Left lung (tissue), 10 donors: Measurements from ENCODE around the gene TNF. TPM values are rescaled to one million over a fixed set of nuclear protein-coding genes. Genes with fewer than 3 reads are reported as not detected.

Experiments used
- ATAC-seq: fragments of 200-7000 bp; cut with Tn5 transposase; one replicate; pipeline ENCODE4 v1.9.1; 2020; ENCODE audit warnings: moderate library complexity
- DNase-seq, 4 donors: peaks; one replicate each; pipeline ENCODE4 v3.0.0-alpha.2; 2013 to 2020
- H3K27ac ChIP-seq, 2 donors: fragments of 200-600 bp; sonication (generic) in 1 of 2; one replicate each; pipeline versions ENCODE4 v1.5.0 to v1.8.0; 2020 to 2021
- H3K27me3 ChIP-seq, 2 donors: fragments of 200-600 bp; sonication (generic) in 1 of 2; one replicate each; pipeline versions ENCODE4 v1.5.0 to v1.8.0; 2020 to 2021
- H3K36me3 ChIP-seq, 2 donors: fragments of 200-600 bp; sonication (generic) in 1 of 2; one replicate each; pipeline versions ENCODE4 v1.5.0 to v1.8.0; 2020 to 2021
- H3K4me1 ChIP-seq, 2 donors: fragments of 200-600 bp; one replicate each; pipeline ENCODE4 v1.8.0; 2021
- H3K4me3 ChIP-seq, 2 donors: fragments of 200-600 bp; sonication (generic) in 1 of 2; one replicate each; pipeline versions ENCODE4 v1.5.0 to v1.8.0; 2020 to 2021; ENCODE audit warnings: mild to moderate bottlenecking in 1 of 2
- H3K9me3 ChIP-seq, 2 donors: fragments of 200-600 bp; sonication (generic) in 1 of 2; one replicate each; pipeline versions ENCODE4 v1.5.0 to v1.8.0; 2020 to 2021
- intact Hi-C, 2 donors: fragments of 100-400 bp; cut with DNase I; formaldehyde crosslinking; loops; one replicate each; pipeline versions ENCODE4 v1.11.2 to v1.14.2; 2022
- polyA plus RNA-seq, 6 donors: library from polyadenylated mRNA; unstranded; fragments of 120-200 nt; gene quantifications; one replicate each; pipeline ENCODE4 v1.2.1, GENCODE V29; 2013; ENCODE audit not compliant: insufficient read length in 6 of 6
- total RNA-seq, 2 donors: library from RNA; stranded (reverse); fragmentation: NEBNext Ultra II Directional; extraction: Animal tissue kit (Norgen Biotek cat#: 25700); gene quantifications; one replicate each; pipeline ENCODE4 v1.2.1, GENCODE V29; 2021
- TF ChIP-seq, protein P1 (sequence below), 2 donors: fragments of 200-600 bp; sonication (generic) in 1 of 2; IDR thresholded peaks; one replicate each; pipeline versions ENCODE4 v1.5.0 to v1.8.0; 2021; ENCODE audit warnings: antibody characterized with exemption in 2 of 2
- donor health status: DM: no; HTN: yes; CAD: no.
- donor health status: DM: no; HTN: no; CAD: no.

The TNF gene
- total and polyA plus RNA-seq, 8 donors: 0.19 to 10.4 (median 0.29) TPM; not detected in 1

DNA sequence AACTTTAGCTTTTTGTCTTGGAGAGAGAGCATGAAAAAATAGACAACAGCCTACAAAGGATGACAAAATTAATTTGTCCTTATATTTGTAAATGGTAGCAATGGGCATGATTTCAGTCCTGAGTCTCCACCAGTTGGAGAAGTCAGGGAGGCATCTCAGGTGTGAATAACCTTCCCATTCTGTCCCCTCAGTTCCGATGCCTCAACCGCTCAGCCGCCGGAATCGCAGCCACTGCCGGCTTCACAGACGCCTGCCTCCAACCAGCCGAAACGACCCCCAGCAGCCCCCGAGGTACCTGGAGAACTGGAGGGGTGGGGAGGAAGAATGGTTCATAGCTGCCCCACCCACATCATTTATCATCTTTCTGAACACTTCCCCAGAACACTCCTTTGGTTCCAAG, 48.7 kb downstream of the TNF start:
- peaks cover 17 to 35% of the 10 kb centered on the region in 2 donors for H3K4me1 ChIP-seq
- intact Hi-C loops: no loop called here
- TF ChIP-seq, protein P1, sequence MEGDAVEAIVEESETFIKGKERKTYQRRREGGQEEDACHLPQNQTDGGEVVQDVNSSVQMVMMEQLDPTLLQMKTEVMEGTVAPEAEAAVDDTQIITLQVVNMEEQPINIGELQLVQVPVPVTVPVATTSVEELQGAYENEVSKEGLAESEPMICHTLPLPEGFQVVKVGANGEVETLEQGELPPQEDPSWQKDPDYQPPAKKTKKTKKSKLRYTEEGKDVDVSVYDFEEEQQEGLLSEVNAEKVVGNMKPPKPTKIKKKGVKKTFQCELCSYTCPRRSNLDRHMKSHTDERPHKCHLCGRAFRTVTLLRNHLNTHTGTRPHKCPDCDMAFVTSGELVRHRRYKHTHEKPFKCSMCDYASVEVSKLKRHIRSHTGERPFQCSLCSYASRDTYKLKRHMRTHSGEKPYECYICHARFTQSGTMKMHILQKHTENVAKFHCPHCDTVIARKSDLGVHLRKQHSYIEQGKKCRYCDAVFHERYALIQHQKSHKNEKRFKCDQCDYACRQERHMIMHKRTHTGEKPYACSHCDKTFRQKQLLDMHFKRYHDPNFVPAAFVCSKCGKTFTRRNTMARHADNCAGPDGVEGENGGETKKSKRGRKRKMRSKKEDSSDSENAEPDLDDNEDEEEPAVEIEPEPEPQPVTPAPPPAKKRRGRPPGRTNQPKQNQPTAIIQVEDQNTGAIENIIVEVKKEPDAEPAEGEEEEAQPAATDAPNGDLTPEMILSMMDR (IDR thresholded peaks at IDR 0.05): no peak
- ATAC-seq (no peak), DNase-seq (no peak)
- no peak overlapping the region for H3K27ac ChIP-seq
- H3K27me3 ChIP-seq: no peaks in the 10 kb centered on the region
- H3K36me3 ChIP-seq: peaks cover 2 to 64% of the 10 kb centered on the region in 2 donors
- H3K4me3 ChIP-seq: no peak overlapping the region
- no peaks in the 10 kb centered on the region for H3K9me3 ChIP-seq

DNA sequence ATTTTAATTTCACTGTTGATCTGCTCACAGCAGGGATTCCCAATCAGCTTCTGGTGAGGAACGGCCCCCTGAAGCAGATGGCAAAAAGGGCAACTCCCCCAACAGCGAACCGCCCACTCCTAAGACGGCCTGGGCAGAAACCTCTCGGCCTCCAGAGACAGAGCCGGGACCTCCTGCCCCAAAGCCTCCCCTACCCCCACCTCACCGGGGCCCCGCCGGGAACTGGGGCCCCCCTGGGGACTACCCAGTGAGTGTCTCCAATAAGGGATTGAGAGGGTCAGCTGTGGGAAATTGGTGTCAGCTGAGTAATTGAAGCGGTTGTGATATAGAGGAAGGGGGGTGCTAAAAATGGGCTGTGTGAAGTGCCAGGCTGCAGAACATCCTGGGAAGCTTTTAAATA, 51.6 kb downstream of the TNF start:
- ATAC-seq: no peak
- TF ChIP-seq, protein P1 (IDR thresholded peaks at IDR 0.05): no peak
- Histone ChIP-seq H3K4me3 (no peak overlapping the region), H3K36me3 (peaks cover 8 to 93% of the 10 kb centered on the region in 2 donors), H3K9me3 (no peaks in the 10 kb centered on the region), H3K27me3 (no peaks in the 10 kb centered on the region), H3K4me1 (peaks cover 10 to 20% of the 10 kb centered on the region in 2 donors), H3K27ac (no peak overlapping the region)
- DNase-seq: no peak
- intact Hi-C loops: no loop called here

DNA sequence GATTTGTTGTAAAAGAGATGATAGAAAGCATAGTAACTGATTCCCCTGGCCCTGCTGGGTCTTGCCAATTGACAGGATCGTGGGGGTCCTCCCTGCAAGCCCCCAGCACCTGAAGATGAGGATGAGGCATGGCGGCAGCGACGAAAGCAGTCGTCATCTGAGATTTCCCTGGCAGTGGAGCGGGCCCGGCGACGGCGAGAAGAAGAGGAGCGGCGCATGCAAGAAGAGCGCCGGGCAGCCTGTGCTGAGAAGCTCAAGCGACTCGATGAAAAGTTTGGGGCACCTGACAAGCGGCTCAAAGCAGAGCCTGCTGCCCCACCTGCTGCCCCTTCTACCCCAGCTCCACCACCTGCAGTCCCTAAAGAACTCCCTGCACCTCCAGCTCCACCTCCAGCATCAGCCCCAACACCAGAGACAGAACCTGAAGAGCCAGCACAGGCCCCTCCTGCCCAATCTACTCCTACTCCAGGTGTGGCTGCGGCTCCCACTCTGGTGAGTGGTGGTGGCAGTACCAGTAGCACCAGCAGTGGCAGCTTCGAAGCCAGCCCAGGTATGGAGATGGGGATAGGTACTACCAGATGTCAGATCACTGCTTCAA, 52.4 kb downstream of the TNF start:
- no peaks in the 10 kb centered on the region for H3K9me3 ChIP-seq

More for the DNA sequence above, 52.4 kb downstream of the TNF start:
- no peak for ATAC-seq
- no peak for DNase-seq
- Histone ChIP-seq H3K4me1 (peaks cover 2 to 12% of the 10 kb centered on the region in 2 donors), H3K27me3 (no peaks in the 10 kb centered on the region), H3K4me3 (no peak overlapping the region), H3K27ac (no peak overlapping the region), H3K36me3 (peaks cover 8 to 100% of the 10 kb centered on the region in 2 donors)
- intact Hi-C loops: no loop called here
- TF ChIP-seq, protein P1 (IDR thresholded peaks at IDR 0.05): no peak

Other genes starting within 250 kb of the TNF start
Only the 30 nearest of the 34 such genes appear.
- 1,000 to 10,000 TPM; 2,303 to 2,503 TPM for gene HLA-B, start 218.4 kb upstream of the TNF start, total RNA-seq
- 100 to 1,000 TPM; 285 to 427 (median 355) TPM for gene HLA-B, start 218.4 kb upstream of the TNF start, polyA plus RNA-seq
- gene MICA, start 172.0 kb upstream of the TNF start, total RNA-seq: 10 to 100 TPM; 29.4 to 30.1 TPM
- 10 to 100 TPM; 10.2 to 17.9 (median 14.5) TPM for gene MICA, start 172.0 kb upstream of the TNF start, polyA plus RNA-seq
- gene MICB, start 77.4 kb upstream of the TNF start, total RNA-seq: 10 to 100 TPM; 11.2 to 11.3 TPM
- 1 to 10 TPM in 5 of 6 donors, under 1 TPM in 1; 0.80 to 4.1 (median 2.0) TPM for gene MICB, start 77.4 kb upstream of the TNF start, polyA plus RNA-seq
- gene MCCD1, start 46.6 kb upstream of the TNF start, total RNA-seq: not detected
- gene MCCD1, start 46.6 kb upstream of the TNF start, polyA plus RNA-seq: under 1 TPM in 3 of 6 donors, not detected in 3; 0.23 to 0.27 (median 0.24) TPM
- gene DDX39B, start 33.6 kb upstream of the TNF start, total RNA-seq: 100 to 1,000 TPM; 201 to 319 TPM
- gene DDX39B, start 33.6 kb upstream of the TNF start, polyA plus RNA-seq: 100 to 1,000 TPM; 595 to 685 (median 609) TPM
- 1 to 10 TPM; 1.0 to 1.6 TPM for gene ATP6V1G2, start 29.0 kb upstream of the TNF start, total RNA-seq
- gene ATP6V1G2, start 29.0 kb upstream of the TNF start, polyA plus RNA-seq: 1 to 10 TPM; 2.8 to 6.3 (median 3.4) TPM
- 10 to 100 TPM; 15.0 to 17.2 TPM for gene NFKBIL1, start 28.0 kb upstream of the TNF start, total RNA-seq
- gene NFKBIL1, start 28.0 kb upstream of the TNF start, polyA plus RNA-seq: 10 to 100 TPM; 18.5 to 25.4 (median 19.0) TPM
- gene LTA, start 3.3 kb upstream of the TNF start, total RNA-seq: under 1 TPM; 0.17 to 0.65 TPM
- gene LTA, start 3.3 kb upstream of the TNF start, polyA plus RNA-seq: under 1 TPM; 0.33 to 0.48 (median 0.39) TPM
- 10 to 100 TPM; 10.3 to 13.7 TPM for gene LTB, start 6.9 kb downstream of the TNF start, total RNA-seq
- 1 to 10 TPM; 1.5 to 3.8 (median 2.8) TPM for gene LTB, start 6.9 kb downstream of the TNF start, polyA plus RNA-seq
- gene LST1, start 10.7 kb downstream of the TNF start, total RNA-seq: 10 to 100 TPM; 32.7 to 95.1 TPM
- gene LST1, start 10.7 kb downstream of the TNF start, polyA plus RNA-seq: 1 to 10 TPM; 4.4 to 8.3 (median 7.2) TPM
- gene NCR3, start 17.4 kb downstream of the TNF start, total RNA-seq: 1 to 10 TPM in 1 of 2 donors, under 1 TPM in 1; 0.67 to 1.5 TPM
- under 1 TPM in 4 of 6 donors, not detected in 2; 0.26 to 0.89 (median 0.45) TPM for gene NCR3, start 17.4 kb downstream of the TNF start, polyA plus RNA-seq
- 10 to 100 TPM; 38.5 to 96.4 TPM for gene AIF1, start 39.7 kb downstream of the TNF start, total RNA-seq
- gene AIF1, start 39.7 kb downstream of the TNF start, polyA plus RNA-seq: 10 to 100 TPM; 17.9 to 25.4 (median 20.5) TPM
- gene PRRC2A, start 45.1 kb downstream of the TNF start, total RNA-seq: 100 to 1,000 TPM; 130 to 151 TPM
- gene PRRC2A, start 45.1 kb downstream of the TNF start, polyA plus RNA-seq: 100 to 1,000 TPM; 150 to 201 (median 176) TPM
- gene BAG6, start 77.1 kb downstream of the TNF start, total RNA-seq: 100 to 1,000 TPM; 243 to 278 TPM
- gene BAG6, start 77.1 kb downstream of the TNF start, polyA plus RNA-seq: 100 to 1,000 TPM; 211 to 252 (median 226) TPM
- gene APOM, start 80.3 kb downstream of the TNF start, total RNA-seq: 1 to 10 TPM; 1.0 to 1.5 TPM
- gene APOM, start 80.3 kb downstream of the TNF start, polyA plus RNA-seq: 1 to 10 TPM; 4.6 to 8.0 (median 6.4) TPM
- 10 to 100 TPM; 21.9 to 23.8 TPM for gene C6orf47, start 85.2 kb downstream of the TNF start, total RNA-seq
- 10 to 100 TPM; 15.3 to 19.8 (median 17.4) TPM for gene C6orf47, start 85.2 kb downstream of the TNF start, polyA plus RNA-seq
- 10 to 100 TPM; 10.3 to 13.2 TPM for gene GPANK1, start 89.4 kb downstream of the TNF start, total RNA-seq
- gene GPANK1, start 89.4 kb downstream of the TNF start, polyA plus RNA-seq: 10 to 100 TPM; 18.0 to 22.8 (median 22.2) TPM
- 100 to 1,000 TPM in 1 of 2 donors, 10 to 100 TPM in 1; 96.6 to 128 TPM for gene CSNK2B, start 90.5 kb downstream of the TNF start, total RNA-seq
- gene CSNK2B, start 90.5 kb downstream of the TNF start, polyA plus RNA-seq: 100 to 1,000 TPM; 189 to 210 (median 196) TPM
- 10 to 100 TPM in 1 of 2 donors, 1 to 10 TPM in 1; 6.9 to 13.6 TPM for gene LY6G5B, start 94.4 kb downstream of the TNF start, total RNA-seq
- 10 to 100 TPM; 25.2 to 41.0 (median 35.8) TPM for gene LY6G5B, start 94.4 kb downstream of the TNF start, polyA plus RNA-seq
- 1 to 10 TPM; 3.1 to 5.9 TPM for gene LY6G5C, start 105.5 kb downstream of the TNF start, total RNA-seq
- gene LY6G5C, start 105.5 kb downstream of the TNF start, polyA plus RNA-seq: 1 to 10 TPM; 2.9 to 6.3 (median 3.7) TPM
- gene ABHD16A, start 127.8 kb downstream of the TNF start, total RNA-seq: 10 to 100 TPM; 53.6 to 58.6 TPM
- 10 to 100 TPM; 55.7 to 63.9 (median 58.6) TPM for gene ABHD16A, start 127.8 kb downstream of the TNF start, polyA plus RNA-seq
- 1 to 10 TPM in 1 of 2 donors, not detected in 1; 1.4 TPM for gene LY6G6F, start 131.3 kb downstream of the TNF start, total RNA-seq
- gene LY6G6F, start 131.3 kb downstream of the TNF start, polyA plus RNA-seq: 1 to 10 TPM in 4 of 6 donors, under 1 TPM in 2; 0.53 to 1.8 (median 1.2) TPM
- gene LY6G6D, start 139.8 kb downstream of the TNF start, total RNA-seq: not detected
- under 1 TPM in 1 of 6 donors, not detected in 5; 0.57 TPM for gene LY6G6D, start 139.8 kb downstream of the TNF start, polyA plus RNA-seq
- gene LY6G6C, start 146.2 kb downstream of the TNF start, total RNA-seq: not detected
- gene LY6G6C, start 146.2 kb downstream of the TNF start, polyA plus RNA-seq: under 1 TPM; 0.17 to 0.75 (median 0.43) TPM
- 1 to 10 TPM; 1.2 to 1.9 TPM for gene MPIG6B, start 147.8 kb downstream of the TNF start, total RNA-seq
- 1 to 10 TPM; 2.8 to 3.5 (median 3.0) TPM for gene MPIG6B, start 147.8 kb downstream of the TNF start, polyA plus RNA-seq
- 10 to 100 TPM; 70.2 to 77.3 TPM for gene DDAH2, start 153.7 kb downstream of the TNF start, total RNA-seq
- 100 to 1,000 TPM; 139 to 199 (median 175) TPM for gene DDAH2, start 153.7 kb downstream of the TNF start, polyA plus RNA-seq
- gene CLIC1, start 161.0 kb downstream of the TNF start, total RNA-seq: 100 to 1,000 TPM; 283 to 465 TPM
- 100 to 1,000 TPM; 226 to 279 (median 261) TPM for gene CLIC1, start 161.0 kb downstream of the TNF start, polyA plus RNA-seq
- gene MSH5, start 164.4 kb downstream of the TNF start, total RNA-seq: 10 to 100 TPM in 1 of 2 donors, 1 to 10 TPM in 1; 9.7 to 20.0 TPM
- 10 to 100 TPM; 34.4 to 49.8 (median 39.1) TPM for gene MSH5, start 164.4 kb downstream of the TNF start, polyA plus RNA-seq
- gene SAPCD1, start 187.1 kb downstream of the TNF start, total RNA-seq: 1 to 10 TPM; 1.3 to 3.9 TPM
- 10 to 100 TPM in 2 of 6 donors, 1 to 10 TPM in 4; 6.5 to 11.1 (median 8.2) TPM for gene SAPCD1, start 187.1 kb downstream of the TNF start, polyA plus RNA-seq
- 1 to 10 TPM; 4.6 to 5.0 TPM for gene VWA7, start 201.8 kb downstream of the TNF start, total RNA-seq
- 1 to 10 TPM; 1.4 to 3.8 (median 2.2) TPM for gene VWA7, start 201.8 kb downstream of the TNF start, polyA plus RNA-seq